Left lung (tissue), 10 donors: ENCODE results near the gene TCEAL9. TPM values are rescaled to one million over a fixed set of nuclear protein-coding genes. Genes with fewer than 3 reads are reported as not detected.
A peak's percentile ranks its signal among the peaks of the same experiment; 100 is the strongest.

Experiments used
- ATAC-seq: fragments of 200-7000 bp; cut with Tn5 transposase; one replicate; pipeline ENCODE4 v1.9.1; 2020; ENCODE audit warnings: moderate library complexity
- DNase-seq, 4 donors: peaks; one replicate each; pipeline ENCODE4 v3.0.0-alpha.2; 2013 to 2020
- H3K27ac ChIP-seq, 2 donors: fragments of 200-600 bp; sonication (generic) in 1 of 2; one replicate each; pipeline versions ENCODE4 v1.5.0 to v1.8.0; 2020 to 2021
- H3K27me3 ChIP-seq, 2 donors: fragments of 200-600 bp; sonication (generic) in 1 of 2; one replicate each; pipeline versions ENCODE4 v1.5.0 to v1.8.0; 2020 to 2021
- H3K36me3 ChIP-seq, 2 donors: fragments of 200-600 bp; sonication (generic) in 1 of 2; one replicate each; pipeline versions ENCODE4 v1.5.0 to v1.8.0; 2020 to 2021
- H3K4me1 ChIP-seq, 2 donors: fragments of 200-600 bp; one replicate each; pipeline ENCODE4 v1.8.0; 2021
- H3K4me3 ChIP-seq, 2 donors: fragments of 200-600 bp; sonication (generic) in 1 of 2; one replicate each; pipeline versions ENCODE4 v1.5.0 to v1.8.0; 2020 to 2021; ENCODE audit warnings: mild to moderate bottlenecking in 1 of 2
- H3K9me3 ChIP-seq, 2 donors: fragments of 200-600 bp; sonication (generic) in 1 of 2; one replicate each; pipeline versions ENCODE4 v1.5.0 to v1.8.0; 2020 to 2021
- CTCF ChIP-seq, 2 donors: fragments of 200-600 bp; sonication (generic) in 1 of 2; IDR thresholded peaks; one replicate each; pipeline versions ENCODE4 v1.5.0 to v1.8.0; 2021; ENCODE audit warnings: antibody characterized with exemption in 2 of 2
- intact Hi-C, 2 donors: fragments of 100-400 bp; cut with DNase I; formaldehyde crosslinking; loops; one replicate each; pipeline versions ENCODE4 v1.11.2 to v1.14.2; 2022
- polyA plus RNA-seq, 6 donors: library from polyadenylated mRNA; unstranded; fragments of 120-200 nt; gene quantifications; one replicate each; pipeline ENCODE4 v1.2.1, GENCODE V29; 2013; ENCODE audit not compliant: insufficient read length in 6 of 6
- total RNA-seq, 2 donors: library from RNA; stranded (reverse); fragmentation: NEBNext Ultra II Directional; extraction: Animal tissue kit (Norgen Biotek cat#: 25700); gene quantifications; one replicate each; pipeline ENCODE4 v1.2.1, GENCODE V29; 2021
- donor health status: DM: no; HTN: yes; CAD: no.
- donor health status: DM: no; HTN: no; CAD: no.

Gene TCEAL9
- total and polyA plus RNA-seq, 8 donors = 47.8 to 154 (median 137) TPM

GRCh38 chrX:103399744-103400143 lies 43.4 kb downstream of the TCEAL9 start:
- no peaks in the 10 kb centered on the region for H3K27me3 ChIP-seq
- H3K4me1 ChIP-seq = no peaks in the 10 kb centered on the region
- TF ChIP-seq CTCF (IDR thresholded peaks at IDR 0.05) = no peak
- no peaks in the 10 kb centered on the region for H3K36me3 ChIP-seq
- H3K4me3 ChIP-seq = no peak overlapping the region
- no peaks in the 10 kb centered on the region for H3K9me3 ChIP-seq
- ATAC-seq = no peak
- no peak overlapping the region for H3K27ac ChIP-seq
- DNase-seq = no peak
- intact Hi-C loops = no loop called here

GRCh38 chrX:103400931-103401330 lies 44.6 kb downstream of the TCEAL9 start:
- Histone ChIP-seq H3K36me3 (no peaks in the 10 kb centered on the region), H3K4me1 (no peaks in the 10 kb centered on the region), H3K27me3 (no peaks in the 10 kb centered on the region), H3K27ac (no peak overlapping the region), H3K9me3 (no peaks in the 10 kb centered on the region), H3K4me3 (no peak overlapping the region)
- ATAC-seq = no peak
- no peak for TF ChIP-seq CTCF (IDR thresholded peaks at IDR 0.05)
- no peak for DNase-seq
- intact Hi-C loops = no loop called here

- TF ChIP-seq CTCF (IDR thresholded peaks at IDR 0.05) = no peak
- H3K4me1 ChIP-seq = no peaks in the 10 kb centered on the region
- intact Hi-C loops = no loop called here
- no peaks in the 10 kb centered on the region for H3K27me3 ChIP-seq
- H3K9me3 ChIP-seq = no peaks in the 10 kb centered on the region
- peak; percentile 87 for ATAC-seq
- H3K4me3 ChIP-seq = peak overlapping the region; percentile 24 to 39
- H3K36me3 ChIP-seq = no peaks in the 10 kb centered on the region
- H3K27ac ChIP-seq = peak overlapping the region in 1 of 2 donors; percentile 6
- DNase-seq = peak; percentile 51 to 83 (median 62)
These were observed 48.1 kb downstream of the TCEAL9 start for GRCh38 chrX:103404231-103405008.

- Histone ChIP-seq H3K36me3 (no peaks in the 10 kb centered on the region), H3K4me3 (peak overlapping the region; percentile 24 to 39), H3K9me3 (no peaks in the 10 kb centered on the region), H3K27me3 (no peaks in the 10 kb centered on the region), H3K4me1 (no peaks in the 10 kb centered on the region), H3K27ac (peak overlapping the region in 1 of 2 donors; percentile 6)
- DNase-seq (no peak), ATAC-seq (peak; percentile 43)
- TF ChIP-seq CTCF (IDR thresholded peaks at IDR 0.05) = no peak
- intact Hi-C loops = no loop called here
These were observed 48.7 kb downstream of the TCEAL9 start for GRCh38 chrX:103405009-103405333.

- H3K4me1 ChIP-seq = no peaks in the 10 kb centered on the region
- no peaks in the 10 kb centered on the region for H3K27me3 ChIP-seq
- ATAC-seq (no peak), DNase-seq (no peak)
- no peak for TF ChIP-seq CTCF (IDR thresholded peaks at IDR 0.05)
- H3K9me3 ChIP-seq = no peaks in the 10 kb centered on the region
- intact Hi-C loops = no loop called here
- H3K27ac ChIP-seq = no peak overlapping the region
- H3K4me3 ChIP-seq = no peak overlapping the region
- no peaks in the 10 kb centered on the region for H3K36me3 ChIP-seq
These were observed 50.0 kb downstream of the TCEAL9 start for GRCh38 chrX:103406256-103406655.
